Ureter (tissue), 1 donor: ENCODE data around the gene NDUFS7. TPM values are rescaled to one million over a fixed set of nuclear protein-coding genes. Genes with fewer than 3 reads are reported as not detected.
"Not testable (repeated sequence)": the region's sequence is repeated elsewhere in the genome, so short reads cannot be mapped to it uniquely, and the experiment has no call there.

Source experiments
- DNase-seq: peaks from one replicate; pipeline ENCODE4 v3.0.0-alpha.2; 2020; ENCODE audit warnings: low spot score
- total RNA-seq: library from RNA; stranded (reverse); gene quantifications from one replicate; pipeline ENCODE4 v1.2.4, GENCODE V29; 2023
- donor health status: DM: yes; HTN: yes; CAD: no.

The NDUFS7 gene
- total RNA-seq, 1 donor from 2014 or later = 93.5 TPM

DNA sequence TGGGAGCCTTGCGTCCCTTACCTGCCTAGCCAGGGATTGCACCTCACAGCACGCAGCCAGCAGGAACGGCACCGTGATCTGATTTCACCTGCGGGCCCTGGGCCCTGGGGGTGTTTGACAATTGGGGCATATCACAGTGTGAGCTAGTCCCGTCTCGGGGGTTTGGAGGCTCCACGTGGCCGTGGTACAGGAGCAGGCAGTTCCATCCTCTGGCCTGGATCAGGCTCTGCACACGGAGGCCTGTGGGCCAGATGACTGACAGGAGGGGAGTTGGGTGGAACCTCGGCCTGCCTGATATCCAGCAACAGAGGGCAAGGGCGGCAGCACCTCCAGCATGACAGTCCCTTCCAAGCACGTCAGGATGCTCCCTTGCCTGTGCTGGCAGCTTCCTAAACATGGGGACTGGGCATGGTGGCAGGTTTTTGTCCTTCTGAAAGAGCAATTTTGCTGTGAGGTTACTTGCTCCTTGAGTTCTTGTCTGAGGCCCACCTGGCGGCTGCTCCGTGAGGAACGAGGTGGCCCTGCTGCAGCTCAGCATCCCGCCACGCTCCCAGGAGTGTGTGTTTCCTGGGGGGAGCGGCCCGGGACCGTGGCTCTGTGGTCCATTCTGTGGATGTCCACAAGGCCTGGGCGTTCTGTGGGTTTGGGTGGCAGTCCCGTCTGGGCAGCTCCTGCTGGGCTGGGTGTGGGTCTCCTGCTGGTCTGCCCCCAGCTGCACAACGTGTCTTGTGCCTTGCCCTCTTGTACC lies 48.2 kb downstream of the NDUFS7 start:
- DNase-seq = no peak

DNA sequence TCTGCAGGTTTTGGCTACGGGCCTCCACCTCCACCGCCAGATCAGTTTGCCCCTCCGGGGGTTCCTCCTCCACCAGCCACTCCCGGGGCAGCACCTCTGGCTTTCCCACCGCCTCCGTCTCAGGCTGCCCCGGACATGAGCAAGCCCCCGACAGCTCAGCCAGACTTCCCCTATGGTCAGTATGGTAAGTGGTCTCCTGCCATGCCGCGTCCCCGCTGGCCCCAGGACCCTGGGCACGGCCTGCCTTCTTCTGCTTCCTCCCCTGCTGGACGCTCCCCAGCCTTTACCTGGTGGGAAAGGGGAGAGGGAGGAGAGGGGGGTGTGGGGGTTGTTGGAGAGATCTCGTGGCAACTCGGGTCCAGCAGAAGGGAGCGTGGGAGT lies 48.8 kb downstream of the NDUFS7 start:
- no peak for DNase-seq

DNA sequence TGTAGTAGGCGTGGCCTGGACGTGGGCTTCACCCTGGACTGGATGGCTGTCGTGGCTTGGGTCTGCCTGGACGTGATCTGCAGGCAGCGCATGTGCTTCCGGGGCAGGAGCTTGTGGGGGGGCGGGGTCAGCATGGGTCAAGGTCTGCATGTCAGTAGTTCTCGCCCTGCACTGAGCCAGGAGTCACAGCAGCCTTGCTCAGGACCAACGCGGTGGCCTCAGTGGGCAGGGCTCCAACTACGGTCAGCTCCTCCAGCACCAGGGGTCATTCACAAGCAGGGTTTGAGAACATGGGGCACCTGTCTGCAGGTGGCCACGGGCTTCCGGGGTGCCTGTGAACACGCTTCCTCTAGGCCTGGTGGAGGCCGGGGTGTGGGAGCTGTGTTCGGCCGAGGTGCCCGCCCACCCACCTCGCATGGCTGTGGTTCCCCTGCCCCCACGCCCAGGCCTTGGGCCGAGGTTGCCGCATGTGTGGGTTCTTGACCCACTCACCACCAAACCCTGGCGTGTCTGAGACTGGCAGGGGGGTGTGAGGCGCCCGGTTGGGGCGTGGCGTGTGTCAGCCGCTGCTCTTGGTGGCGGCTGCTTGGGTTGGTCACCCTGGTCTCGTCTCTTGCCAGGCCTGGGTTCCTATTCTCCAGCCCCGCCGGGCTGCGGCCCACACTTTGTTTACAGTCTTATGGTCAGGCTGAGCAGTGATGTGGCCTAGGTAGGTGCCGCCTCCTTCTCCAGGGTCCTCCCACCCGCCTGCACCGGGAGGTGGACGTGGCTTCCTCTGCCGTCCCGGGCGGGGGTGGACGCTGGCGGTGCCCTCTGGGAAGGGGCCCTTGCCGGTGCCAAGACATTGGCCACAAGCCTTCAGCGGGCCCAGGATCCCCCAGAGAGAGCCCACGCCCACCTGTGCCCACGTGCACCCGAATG lies 49.7 kb downstream of the NDUFS7 start:
- no peak for DNase-seq

DNA sequence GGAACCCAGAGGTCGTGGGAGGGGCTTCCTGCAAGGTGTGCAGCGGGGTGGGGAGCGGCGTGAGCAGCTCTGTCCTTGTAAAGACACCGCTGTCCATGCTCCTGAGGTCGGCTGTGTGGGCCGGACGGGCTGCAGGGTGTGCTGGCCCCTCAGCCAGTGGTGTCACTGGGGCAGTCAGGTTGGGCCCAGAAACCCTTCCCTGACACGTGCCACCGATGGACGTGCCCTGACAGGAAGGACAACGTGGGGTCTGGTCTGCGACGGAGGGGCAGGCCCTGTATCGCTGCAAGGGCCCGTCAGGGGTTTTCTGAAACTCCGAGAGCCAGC lies 50.3 kb downstream of the NDUFS7 start:
- DNase-seq = no peak

DNA sequence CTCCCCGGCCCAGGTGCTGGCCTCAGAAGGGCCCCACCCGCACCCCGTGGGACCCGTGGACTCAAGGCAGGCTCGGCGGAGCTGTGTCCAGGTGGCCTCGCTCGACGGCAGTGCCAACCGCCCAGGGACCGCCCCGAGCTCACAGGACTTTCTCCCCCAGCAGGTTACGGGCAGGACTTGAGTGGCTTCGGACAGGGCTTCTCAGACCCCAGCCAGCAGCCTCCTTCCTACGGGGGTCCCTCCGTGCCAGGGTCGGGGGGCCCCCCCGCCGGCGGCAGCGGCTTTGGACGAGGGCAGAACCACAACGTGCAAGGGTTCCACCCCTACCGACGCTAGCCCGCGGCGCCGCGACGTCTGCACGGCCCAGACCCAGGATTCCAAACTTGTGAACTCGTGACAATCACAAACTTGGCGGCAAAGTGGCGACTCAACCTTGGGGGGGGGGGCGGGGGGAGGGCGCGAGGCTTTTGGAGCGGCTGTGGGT lies 50.9 kb downstream of the NDUFS7 start:
- no peak for DNase-seq

DNA sequence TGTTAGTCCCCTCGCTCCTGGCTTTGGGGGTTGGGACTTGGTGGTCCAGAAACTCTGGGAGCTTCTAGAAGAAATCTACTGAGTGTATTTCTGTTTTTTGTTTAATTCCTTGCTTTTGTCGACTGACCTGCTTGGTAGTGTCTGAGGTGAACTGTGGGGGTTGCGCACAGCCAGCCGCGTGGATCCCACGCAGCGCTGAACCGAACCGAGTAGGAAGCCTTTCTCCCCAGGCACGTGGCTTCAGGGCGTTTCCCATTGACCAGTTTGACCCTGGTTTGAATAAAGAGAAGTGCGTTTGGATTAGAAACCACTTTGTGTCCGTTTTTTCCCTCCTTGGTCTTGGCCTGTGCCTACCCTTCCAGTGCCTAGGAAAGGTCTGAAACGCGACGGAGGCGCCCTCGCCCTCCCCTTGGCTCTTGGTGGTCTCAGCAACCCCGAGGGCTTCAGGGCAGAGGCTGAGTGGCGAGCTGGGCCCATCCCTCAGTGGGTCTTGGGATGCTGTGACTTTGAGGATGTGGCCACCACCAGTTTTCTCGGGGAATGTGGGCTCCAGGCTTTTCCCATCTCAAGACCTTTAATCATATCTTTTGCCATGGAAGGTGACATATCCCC lies 51.8 kb downstream of the NDUFS7 start:
- no peak for DNase-seq

DNA sequence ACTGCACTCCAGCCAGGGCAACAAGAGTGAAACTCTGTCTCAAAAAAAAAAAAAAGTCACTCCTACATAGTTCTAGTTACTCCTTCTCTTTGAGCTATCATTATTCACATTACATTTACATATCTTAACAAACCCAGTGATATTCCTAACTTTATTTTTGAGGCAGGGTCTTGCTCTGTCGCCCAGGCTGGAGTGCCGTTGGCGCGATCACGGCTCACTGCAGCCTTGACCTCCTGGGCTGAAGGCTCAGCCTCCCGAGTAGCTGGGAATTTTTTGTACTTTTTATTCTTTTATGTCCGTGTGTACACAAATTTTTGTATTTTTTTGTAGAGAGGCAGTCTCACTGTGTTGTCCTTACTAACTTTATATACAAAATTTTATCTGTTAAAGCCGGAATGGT lies 53.9 kb downstream of the NDUFS7 start:
- DNase-seq = no peak

DNA sequence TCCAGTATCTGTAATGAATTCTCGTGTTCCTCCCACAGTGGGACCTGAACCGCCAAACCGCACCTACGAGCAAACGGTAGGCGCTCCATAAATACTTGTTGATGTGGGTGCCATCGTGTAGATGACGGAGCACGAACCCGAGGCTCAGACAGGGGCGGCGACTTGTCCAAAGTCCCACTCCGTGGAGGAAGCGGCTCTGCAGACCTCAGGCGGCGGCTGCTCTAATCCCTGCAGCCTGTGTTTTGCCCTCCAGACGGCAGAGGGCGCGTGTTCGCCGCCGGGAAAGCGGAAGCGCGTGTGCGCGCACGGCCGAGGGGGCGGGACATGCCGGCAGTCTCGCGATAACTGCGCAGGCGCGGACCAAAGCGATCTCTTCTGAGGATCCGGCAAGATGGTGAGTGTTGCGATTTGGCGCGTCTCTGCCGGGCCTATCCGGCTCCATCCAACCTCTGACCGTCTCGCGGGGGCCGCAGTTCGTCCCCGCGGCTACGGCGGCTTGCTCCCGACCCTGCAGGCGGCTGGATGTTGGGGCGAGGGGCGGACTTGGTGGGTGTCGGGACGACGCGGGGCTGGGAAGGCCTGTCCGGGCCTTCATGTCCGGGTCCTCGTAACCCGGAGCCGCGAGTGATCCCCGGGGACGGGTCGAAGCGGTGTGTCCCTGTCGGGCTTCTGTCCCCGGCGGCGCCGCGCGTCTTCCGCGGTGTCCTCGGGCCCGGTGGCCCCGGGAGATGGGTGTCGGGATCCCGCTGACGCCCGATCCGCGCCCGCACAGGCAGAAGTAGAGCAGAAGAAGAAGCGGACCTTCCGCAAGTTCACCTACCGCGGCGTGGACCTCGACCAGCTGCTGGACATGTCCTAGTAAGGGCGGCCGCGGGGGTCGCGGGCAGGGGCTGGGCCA lies 54.6 kb downstream of the NDUFS7 start, which contains the start of gene RPS15:
RPS15 (plus strand) TSS at position 362 of the 898 bp plus-strand sequence; CDS start at position 392, 30 bp downstream.
- DNase-seq = peak; percentile 96

DNA sequence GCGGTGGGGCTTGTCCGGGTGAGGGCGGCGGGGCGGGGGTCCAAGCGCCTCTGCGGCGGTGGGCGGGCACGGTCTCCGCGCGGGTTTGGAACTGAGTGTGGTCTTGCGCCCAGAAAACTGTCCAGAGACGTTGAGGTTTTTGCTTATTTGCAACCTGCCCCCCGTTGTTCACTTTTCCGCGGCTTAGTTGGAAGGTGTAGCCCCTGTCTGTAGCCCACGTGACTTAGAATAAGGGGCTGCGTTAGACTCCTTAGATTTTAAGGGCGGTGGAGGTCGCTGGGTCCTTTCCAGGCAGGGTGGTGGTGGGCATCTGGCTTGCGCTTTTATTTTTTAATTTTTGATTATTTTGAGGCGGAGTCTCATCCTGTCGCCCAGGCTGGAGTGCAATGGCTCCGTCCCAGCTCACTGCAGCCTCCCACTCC lies 55.2 kb downstream of the NDUFS7 start:
- DNase-seq = no peak

DNA sequence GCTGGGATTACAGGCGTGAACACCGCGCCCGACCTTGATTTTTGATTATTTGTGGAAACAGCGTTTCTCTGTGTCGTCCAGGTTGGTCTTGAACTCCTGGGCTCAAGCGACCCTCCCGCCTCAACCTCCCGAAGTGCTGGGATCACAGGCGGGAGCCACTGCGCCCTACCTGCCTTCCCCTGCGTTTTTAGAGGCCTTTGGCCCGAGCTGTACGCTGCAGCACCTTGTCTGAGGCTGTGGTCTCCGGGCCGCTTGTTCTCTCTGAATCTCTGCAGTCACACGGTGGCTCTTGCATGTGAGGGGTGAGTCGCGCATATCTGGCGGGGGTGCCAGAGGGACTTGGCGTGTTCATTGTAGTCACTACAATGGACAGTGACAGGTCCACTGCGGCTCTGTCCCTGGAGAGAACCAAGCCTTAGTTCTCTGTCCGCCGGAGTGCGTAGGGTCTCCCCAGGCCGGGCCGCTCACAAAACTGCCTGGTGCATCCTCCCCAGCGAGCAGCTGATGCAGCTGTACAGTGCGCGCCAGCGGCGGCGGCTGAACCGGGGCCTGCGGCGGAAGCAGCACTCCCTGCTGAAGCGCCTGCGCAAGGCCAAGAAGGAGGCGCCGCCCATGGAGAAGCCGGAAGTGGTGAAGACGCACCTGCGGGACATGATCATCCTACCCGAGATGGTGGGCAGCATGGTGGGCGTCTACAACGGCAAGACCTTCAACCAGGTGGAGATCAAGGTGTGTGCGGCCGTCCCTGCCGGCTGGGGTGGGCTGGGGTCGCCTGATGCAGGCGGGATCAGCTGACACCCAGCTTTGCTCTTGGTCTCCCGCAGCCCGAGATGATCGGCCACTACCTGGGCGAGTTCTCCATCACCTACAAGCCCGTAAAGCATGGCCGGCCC lies 56.1 kb downstream of the NDUFS7 start:
- DNase-seq = not testable (repeated sequence)

DNA sequence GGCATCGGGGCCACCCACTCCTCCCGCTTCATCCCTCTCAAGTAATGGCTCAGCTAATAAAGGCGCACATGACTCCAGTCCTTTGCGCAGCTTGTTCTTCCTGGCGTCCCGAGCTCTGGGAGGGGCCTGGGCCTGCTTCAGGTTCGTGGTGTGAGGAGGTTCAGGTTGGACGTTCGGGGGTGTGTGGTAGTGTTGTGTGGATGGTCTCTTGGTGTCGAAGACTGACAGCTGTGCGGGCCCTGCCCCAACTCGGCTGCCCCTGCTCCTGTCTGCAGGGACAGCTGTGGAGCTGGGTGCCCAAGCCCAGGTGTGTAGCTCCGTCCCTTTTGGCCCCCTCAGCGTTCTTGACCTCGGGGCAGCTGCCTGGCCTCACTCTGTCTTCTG lies 56.7 kb downstream of the NDUFS7 start:
- DNase-seq = no peak

DNA sequence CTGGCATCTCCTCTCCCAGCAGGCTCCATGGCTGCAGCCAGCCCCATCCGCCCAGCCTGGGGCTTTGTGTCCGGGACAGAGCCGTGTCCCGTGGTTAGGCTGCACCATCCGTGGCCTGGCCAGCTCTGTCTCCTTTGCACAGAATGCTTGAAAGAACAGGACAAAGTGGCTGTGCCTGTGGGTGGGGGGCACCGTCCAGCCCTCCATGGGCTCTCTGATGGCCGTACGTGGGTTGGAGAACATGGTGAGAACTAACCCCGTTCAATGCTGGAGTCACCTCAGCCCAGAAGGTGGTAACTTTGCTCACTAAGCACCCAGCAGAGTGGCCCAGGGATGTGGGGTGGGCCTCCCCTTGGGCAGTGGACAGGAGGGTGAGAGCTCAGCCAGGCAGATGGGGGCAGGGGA lies 57.3 kb downstream of the NDUFS7 start:
- DNase-seq = no peak

DNA sequence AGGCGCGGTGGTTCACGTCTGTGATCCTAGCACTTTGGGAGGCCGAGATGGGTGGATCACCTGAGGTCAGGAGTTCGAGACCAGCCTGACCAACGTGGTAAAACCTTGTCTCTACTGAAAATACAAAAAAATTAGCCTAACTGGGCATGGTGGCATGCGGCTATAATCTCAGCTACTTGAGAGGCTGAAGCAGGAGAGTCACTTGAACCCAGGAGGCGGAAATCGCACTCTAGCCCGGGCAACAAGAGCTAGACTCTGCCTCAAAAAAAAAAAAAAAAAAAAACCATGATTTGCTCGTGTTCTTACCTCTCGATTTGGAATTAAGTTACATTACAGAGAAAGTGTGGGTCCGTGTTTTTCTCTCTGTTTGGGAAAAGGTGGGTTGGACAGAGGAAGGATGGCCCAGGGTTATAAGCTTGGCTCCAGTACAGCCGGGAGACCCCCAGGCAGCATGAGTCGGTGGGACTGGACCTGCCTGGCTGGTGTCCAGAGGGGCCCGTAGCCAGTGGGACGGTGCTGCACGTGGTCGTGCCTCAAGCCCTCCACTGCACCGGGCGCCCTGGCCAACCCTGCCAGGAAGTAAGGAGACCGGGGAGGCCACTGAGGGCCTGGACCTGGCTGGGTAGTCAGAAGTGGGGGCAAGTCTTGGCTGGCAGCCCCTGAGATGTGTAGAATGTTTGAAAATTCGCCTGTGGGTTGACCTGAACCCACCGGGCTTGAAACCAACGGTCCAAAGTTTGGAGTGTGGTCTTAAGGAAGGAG lies 58.2 kb downstream of the NDUFS7 start:
- DNase-seq = no peak

Other genes with a start within 250 kb of the NDUFS7 start
- 122 TPM for gene SBNO2, start 209.6 kb upstream of the NDUFS7 start, total RNA-seq
- gene STK11, start 178.1 kb upstream of the NDUFS7 start, total RNA-seq = 51.2 TPM
- 0.73 TPM for gene CBARP, start 145.9 kb upstream of the NDUFS7 start, total RNA-seq
- gene ATP5F1D, start 142.2 kb upstream of the NDUFS7 start, total RNA-seq = 144 TPM
- gene MIDN, start 135.3 kb upstream of the NDUFS7 start, total RNA-seq = 121 TPM
- 524 TPM for gene CIRBP, start 114.6 kb upstream of the NDUFS7 start, total RNA-seq
- 47.5 TPM for gene FAM174C, start 108.4 kb upstream of the NDUFS7 start, total RNA-seq
- 0.70 TPM for gene EFNA2, start 98.0 kb upstream of the NDUFS7 start, total RNA-seq
- 9.3 TPM for gene GAMT, start 17.6 kb downstream of the NDUFS7 start, total RNA-seq
- gene DAZAP1, start 23.7 kb downstream of the NDUFS7 start, total RNA-seq = 137 TPM
- gene RPS15, start 54.5 kb downstream of the NDUFS7 start, total RNA-seq = 1,085 TPM
- 0.26 TPM for gene APC2, start 66.2 kb downstream of the NDUFS7 start, total RNA-seq
- gene C19orf25, start 95.3 kb downstream of the NDUFS7 start, total RNA-seq = 23.9 TPM
- gene PCSK4, start 106.4 kb downstream of the NDUFS7 start, total RNA-seq = 4.5 TPM
- 50.0 TPM for gene REEP6, start 107.3 kb downstream of the NDUFS7 start, total RNA-seq
- gene ADAMTSL5, start 129.1 kb downstream of the NDUFS7 start, total RNA-seq = 12.5 TPM
- gene PLK5, start 140.2 kb downstream of the NDUFS7 start, total RNA-seq = not detected
- 21.7 TPM for gene MEX3D, start 184.4 kb downstream of the NDUFS7 start, total RNA-seq
- 60.7 TPM for gene MBD3, start 209.0 kb downstream of the NDUFS7 start, total RNA-seq
- gene UQCR11, start 221.6 kb downstream of the NDUFS7 start, total RNA-seq = 197 TPM